BLaER1 (cell line): ENCODE results near the gene KIF3C.
"Not testable (repeated sequence)": the region's sequence is repeated elsewhere in the genome, so short reads cannot be mapped to it uniquely, and the experiment has no call there.

ENCODE experiments used
- H3K27ac ChIP-seq: shearing (Covaris generic); formaldehyde crosslinking; 2 replicates; pipeline ENCODE4 v1.8.1; 2022
- H3K27me3 ChIP-seq: shearing (Covaris generic); formaldehyde crosslinking; 2 replicates; pipeline ENCODE4 v1.8.1; 2022
- H3K36me3 ChIP-seq: shearing (Covaris generic); formaldehyde crosslinking; 2 replicates; pipeline ENCODE4 v1.8.1; 2022
- H3K4me1 ChIP-seq: shearing (Covaris generic); formaldehyde crosslinking; 2 replicates; pipeline ENCODE4 v1.8.1; 2022
- H3K4me2 ChIP-seq: shearing (Covaris generic); formaldehyde crosslinking; 2 replicates; pipeline ENCODE4 v1.8.1; 2022
- H3K4me3 ChIP-seq: shearing (Covaris generic); formaldehyde crosslinking; 2 replicates; pipeline ENCODE4 v1.8.1; 2022
- H3K9ac ChIP-seq: shearing (Covaris generic); formaldehyde crosslinking; 2 replicates; pipeline ENCODE4 v1.8.1; 2022
- H3K9me3 ChIP-seq: shearing (Covaris generic); formaldehyde crosslinking; 2 replicates; pipeline ENCODE4 v1.8.1; 2022
- H4K20me1 ChIP-seq: shearing (Covaris generic); formaldehyde crosslinking; 2 replicates; pipeline ENCODE4 v1.8.1; 2022
- Cebpa-rat ChIP-seq: shearing (Covaris generic); IDR thresholded peaks from 2 replicates; pipeline ENCODE4 v1.8.1; 2022

KIF3C gene

DNA sequence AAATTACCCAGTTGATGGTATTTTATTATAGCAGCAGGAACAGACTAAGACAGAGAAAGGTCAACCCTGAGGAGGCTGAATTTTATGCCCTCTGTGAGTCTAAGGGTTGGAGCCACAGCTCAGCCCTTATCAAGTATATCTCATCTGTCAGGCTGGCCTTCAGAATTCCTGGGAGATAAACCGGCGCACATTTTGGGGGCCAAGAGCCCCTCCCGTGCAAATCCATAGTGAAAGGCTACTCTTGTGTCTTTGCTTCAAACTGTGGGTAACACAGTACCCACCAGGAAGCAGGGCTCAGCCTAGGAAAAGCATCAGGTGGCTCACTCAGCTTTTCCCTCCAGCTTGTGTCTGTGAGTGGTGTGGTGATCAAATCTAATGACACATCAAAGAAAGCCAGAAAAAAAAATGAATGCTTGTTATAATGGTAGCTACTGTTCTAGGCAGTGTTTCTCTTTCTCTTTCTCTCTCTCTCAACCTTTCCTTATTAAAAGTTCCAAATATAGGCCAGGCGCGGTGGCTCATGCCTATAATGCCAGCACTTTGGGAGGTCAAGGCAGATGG, 79.0 kb downstream of the KIF3C start:
- no peak for TF ChIP-seq Cebpa-rat
- Histone ChIP-seq H3K36me3 (no peaks in the 10 kb centered on the region), H3K9ac (no peak overlapping the region), H3K4me2 (no peak overlapping the region), H3K4me3 (no peak overlapping the region), H4K20me1 (no peaks in the 10 kb centered on the region), H3K9me3 (no peaks in the 10 kb centered on the region), H3K4me1 (no peaks in the 10 kb centered on the region), H3K27me3 (no peaks in the 10 kb centered on the region), H3K27ac (no peak overlapping the region)

DNA sequence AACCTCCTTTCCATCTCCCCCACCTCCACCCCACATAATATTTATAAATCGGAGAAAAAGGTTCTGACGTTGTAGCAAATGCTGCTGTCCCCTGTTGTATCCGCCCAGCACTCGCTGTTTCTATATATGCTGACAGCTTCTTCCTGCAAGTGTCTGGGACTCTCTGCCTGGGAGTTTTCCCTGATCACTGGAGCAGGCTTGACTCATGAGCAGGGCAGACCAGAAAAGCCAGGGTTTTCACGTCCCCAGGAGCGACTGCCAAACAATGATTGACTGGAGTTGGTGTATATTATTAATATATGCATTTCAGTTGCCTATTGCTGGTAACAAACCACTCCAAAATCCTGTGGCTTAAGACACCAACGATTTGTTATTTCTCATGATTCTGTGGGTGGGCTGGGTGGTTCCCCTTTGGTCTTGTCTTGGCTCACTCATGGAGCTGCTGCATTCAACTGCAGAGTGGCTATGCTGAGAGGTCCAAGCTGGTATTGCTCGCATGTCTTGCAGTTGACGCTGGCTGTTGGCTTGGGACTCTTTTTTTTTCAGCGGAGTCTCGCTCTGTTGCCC, 82.8 kb downstream of the KIF3C start:
- H3K9ac ChIP-seq, result no peak overlapping the region
- no peak overlapping the region for H3K4me3 ChIP-seq
- no peaks in the 10 kb centered on the region for H3K4me1 ChIP-seq
- H3K4me2 ChIP-seq, result no peak overlapping the region
- no peak for TF ChIP-seq Cebpa-rat
- no peaks in the 10 kb centered on the region for H3K27me3 ChIP-seq
- H3K9me3 ChIP-seq, result no peaks in the 10 kb centered on the region
- H3K36me3 ChIP-seq, result no peaks in the 10 kb centered on the region
- H3K27ac ChIP-seq, result no peak overlapping the region
- no peaks in the 10 kb centered on the region for H4K20me1 ChIP-seq

DNA sequence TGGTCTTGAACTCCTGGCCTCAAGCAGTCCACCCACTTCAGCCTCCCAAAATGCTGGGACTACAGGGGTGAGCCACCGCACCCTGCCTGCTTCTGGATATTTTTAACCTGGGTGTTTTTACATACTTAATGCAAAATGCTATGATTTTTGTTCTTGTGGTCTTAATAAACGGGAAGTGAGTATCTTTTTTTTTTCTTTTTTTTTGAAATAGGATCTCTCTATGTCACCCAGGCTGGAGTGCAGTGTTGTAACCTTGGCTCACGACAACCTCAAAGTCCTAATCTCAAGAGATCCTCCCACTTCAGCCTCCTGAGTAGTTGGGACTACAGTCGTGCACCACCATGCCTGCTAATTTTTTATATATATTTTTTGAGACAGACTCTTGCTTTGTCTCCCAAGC, 84.8 kb downstream of the KIF3C start:
- H3K4me1 ChIP-seq, result no peaks in the 10 kb centered on the region
- H3K9ac ChIP-seq, result no peak overlapping the region
- H3K9me3 ChIP-seq, result no peaks in the 10 kb centered on the region
- no peak overlapping the region for H3K27ac ChIP-seq
- no peaks in the 10 kb centered on the region for H4K20me1 ChIP-seq
- H3K27me3 ChIP-seq, result no peaks in the 10 kb centered on the region
- no peak overlapping the region for H3K4me3 ChIP-seq
- TF ChIP-seq Cebpa-rat, result no peak
- no peak overlapping the region for H3K4me2 ChIP-seq
- H3K36me3 ChIP-seq, result no peaks in the 10 kb centered on the region

- H3K36me3 ChIP-seq, H3K4me2 ChIP-seq, H3K27ac ChIP-seq, H3K4me3 ChIP-seq, H3K4me1 ChIP-seq, H3K27me3 ChIP-seq, H3K9ac ChIP-seq, H3K9me3 ChIP-seq, H4K20me1 ChIP-seq: not testable (repeated sequence)
Observed at GRCh38 chr2:25896308-25896707, 86.0 kb downstream of the KIF3C start.

- TF ChIP-seq Cebpa-rat, result no peak
- no peaks in the 10 kb centered on the region for H3K27me3 ChIP-seq
- no peak overlapping the region for H3K4me3 ChIP-seq
- no peaks in the 10 kb centered on the region for H3K4me1 ChIP-seq
- H3K9ac ChIP-seq, result no peak overlapping the region
- no peaks in the 10 kb centered on the region for H3K9me3 ChIP-seq
- H3K27ac ChIP-seq, result no peak overlapping the region
- H3K36me3 ChIP-seq, result no peaks in the 10 kb centered on the region
- H3K4me2 ChIP-seq, result no peak overlapping the region
- H4K20me1 ChIP-seq, result no peaks in the 10 kb centered on the region
Observed at GRCh38 chr2:25895610-25896009, 86.7 kb downstream of the KIF3C start.

DNA sequence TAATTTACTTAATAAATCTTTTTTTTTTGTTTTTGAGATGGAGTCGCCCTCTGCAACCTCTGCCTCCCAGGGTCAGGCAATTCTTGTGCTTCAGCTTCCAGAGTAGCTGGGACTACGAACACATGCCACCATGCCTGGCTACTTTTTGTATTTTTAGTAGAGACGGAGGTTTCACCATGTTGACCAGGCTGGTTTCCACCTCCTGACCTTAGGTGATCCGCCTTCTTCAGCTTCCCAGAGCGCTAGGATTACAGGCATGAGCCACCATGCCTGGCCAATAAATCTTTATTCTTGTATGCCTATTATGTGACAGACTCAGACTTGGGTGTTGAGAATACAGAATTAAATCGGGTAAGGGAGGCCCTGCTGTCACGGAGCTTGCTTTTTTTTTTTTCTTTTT, 87.3 kb downstream of the KIF3C start:
- Histone ChIP-seq H3K4me2 (no peak overlapping the region), H3K9me3 (no peaks in the 10 kb centered on the region), H4K20me1 (no peaks in the 10 kb centered on the region), H3K36me3 (no peaks in the 10 kb centered on the region), H3K27ac (no peak overlapping the region), H3K27me3 (no peaks in the 10 kb centered on the region), H3K9ac (no peak overlapping the region), H3K4me3 (no peak overlapping the region), H3K4me1 (no peaks in the 10 kb centered on the region)
- no peak for TF ChIP-seq Cebpa-rat

DNA sequence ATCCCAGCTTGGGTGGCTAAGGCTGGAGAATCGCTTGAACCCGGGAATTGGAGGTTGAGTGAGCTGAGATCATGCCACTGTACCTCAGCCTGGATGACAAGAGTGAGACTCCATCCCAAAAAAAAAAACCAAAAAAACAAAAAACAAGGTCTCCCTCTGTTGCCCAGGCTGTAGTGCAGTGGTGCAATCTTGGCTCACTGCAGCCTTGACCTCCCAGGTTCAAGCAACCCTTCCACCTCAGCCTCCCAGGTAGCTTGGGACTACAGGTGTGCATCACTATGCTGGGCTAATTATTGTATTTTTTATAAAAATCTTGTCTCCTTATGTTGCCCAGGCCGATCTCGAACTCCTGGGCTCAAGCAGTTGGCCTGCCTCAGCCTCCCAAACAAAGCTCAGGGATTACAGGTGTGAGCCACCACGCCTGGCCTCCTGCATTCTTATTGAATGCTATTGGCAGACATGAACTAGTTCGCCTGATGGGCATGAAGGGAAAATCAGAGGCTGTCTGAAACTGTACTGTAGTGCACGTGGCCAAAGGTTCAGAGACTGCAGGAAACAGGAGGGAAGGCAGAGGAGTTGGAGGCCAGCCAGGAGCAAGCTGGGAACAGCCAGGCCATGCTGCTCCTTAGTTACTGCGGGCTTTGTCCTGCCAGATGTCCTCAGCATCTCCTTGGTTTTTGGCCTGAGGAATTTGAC, 88.0 kb downstream of the KIF3C start:
- Histone ChIP-seq H3K36me3 (no peaks in the 10 kb centered on the region), H4K20me1 (no peaks in the 10 kb centered on the region), H3K9me3 (no peaks in the 10 kb centered on the region), H3K27me3 (no peaks in the 10 kb centered on the region), H3K4me2 (no peak overlapping the region), H3K4me1 (no peaks in the 10 kb centered on the region), H3K4me3 (no peak overlapping the region), H3K27ac (no peak overlapping the region), H3K9ac (no peak overlapping the region)
- TF ChIP-seq Cebpa-rat, result no peak

DNA sequence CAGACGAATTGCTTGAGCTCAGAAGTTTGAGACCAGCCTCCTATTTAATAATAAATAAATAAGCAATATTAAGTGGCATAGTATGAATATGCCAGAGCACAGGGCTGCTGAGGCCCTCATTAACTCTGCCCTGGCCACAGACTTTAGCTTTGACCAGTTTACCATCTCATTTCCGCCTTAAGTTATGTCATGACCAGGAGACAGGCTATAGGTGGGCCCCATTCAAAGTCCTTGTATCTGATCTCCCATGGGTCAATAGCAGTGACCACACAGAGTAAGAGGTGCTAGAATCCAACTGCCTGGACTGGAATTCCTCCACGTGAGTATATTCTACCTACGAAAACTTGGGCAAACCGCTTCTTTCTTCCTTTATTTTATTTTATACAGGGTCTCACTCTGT, 90.6 kb downstream of the KIF3C start:
- Histone ChIP-seq H4K20me1 (no peaks in the 10 kb centered on the region), H3K4me3 (no peak overlapping the region), H3K9ac (no peak overlapping the region), H3K27me3 (no peaks in the 10 kb centered on the region), H3K4me2 (no peak overlapping the region), H3K9me3 (no peaks in the 10 kb centered on the region), H3K27ac (no peak overlapping the region), H3K36me3 (no peaks in the 10 kb centered on the region), H3K4me1 (no peaks in the 10 kb centered on the region)
- TF ChIP-seq Cebpa-rat, result no peak

DNA sequence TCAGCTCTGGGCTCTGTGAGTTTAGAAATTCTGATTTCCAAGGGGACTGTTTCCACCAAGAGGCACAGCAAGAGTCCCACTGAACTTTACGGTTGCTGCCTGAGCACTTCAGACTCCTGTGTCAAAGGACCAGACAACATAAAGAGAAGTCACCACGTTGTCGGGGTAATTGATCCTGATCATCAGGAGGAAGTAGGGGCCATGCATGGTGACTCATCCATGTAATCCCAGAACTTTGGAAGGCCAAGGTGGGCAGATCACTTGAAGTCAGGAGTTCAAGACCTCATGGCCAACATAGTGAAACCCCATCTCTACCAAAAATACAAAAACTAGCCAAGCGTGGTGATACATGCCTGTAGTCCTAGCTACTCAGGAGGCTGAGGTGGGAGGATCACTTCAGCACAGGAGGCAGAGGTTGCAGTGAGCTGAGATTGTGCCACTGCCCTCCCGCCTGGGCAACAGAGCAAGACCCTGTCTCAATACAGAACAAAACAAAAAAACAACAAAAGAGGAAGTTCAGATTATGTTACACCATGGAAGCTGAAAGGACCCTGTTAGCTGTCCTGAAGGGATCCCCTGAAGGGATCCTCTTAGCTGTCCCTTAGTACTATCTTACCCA, 94.6 kb downstream of the KIF3C start:
- no peaks in the 10 kb centered on the region for H3K4me1 ChIP-seq
- no peaks in the 10 kb centered on the region for H3K36me3 ChIP-seq
- no peak for TF ChIP-seq Cebpa-rat
- no peak overlapping the region for H3K4me3 ChIP-seq
- no peak overlapping the region for H3K4me2 ChIP-seq
- no peaks in the 10 kb centered on the region for H3K9me3 ChIP-seq
- H3K27ac ChIP-seq, result no peak overlapping the region
- H3K9ac ChIP-seq, result no peak overlapping the region
- no peaks in the 10 kb centered on the region for H4K20me1 ChIP-seq
- no peaks in the 10 kb centered on the region for H3K27me3 ChIP-seq

GRCh38 chr2:25885933-25886332, 96.4 kb downstream of the KIF3C start:
- TF ChIP-seq Cebpa-rat, result no peak
- no peaks in the 10 kb centered on the region for H3K27me3 ChIP-seq
- no peak overlapping the region for H3K9ac ChIP-seq
- H3K4me2 ChIP-seq, result no peak overlapping the region
- H4K20me1 ChIP-seq, result no peaks in the 10 kb centered on the region
- H3K36me3 ChIP-seq, result no peaks in the 10 kb centered on the region
- H3K27ac ChIP-seq, result no peak overlapping the region
- no peaks in the 10 kb centered on the region for H3K4me1 ChIP-seq
- H3K4me3 ChIP-seq, result no peak overlapping the region
- H3K9me3 ChIP-seq, result no peaks in the 10 kb centered on the region
